Measurements from ENCODE around the gene KCND2.

DNA sequence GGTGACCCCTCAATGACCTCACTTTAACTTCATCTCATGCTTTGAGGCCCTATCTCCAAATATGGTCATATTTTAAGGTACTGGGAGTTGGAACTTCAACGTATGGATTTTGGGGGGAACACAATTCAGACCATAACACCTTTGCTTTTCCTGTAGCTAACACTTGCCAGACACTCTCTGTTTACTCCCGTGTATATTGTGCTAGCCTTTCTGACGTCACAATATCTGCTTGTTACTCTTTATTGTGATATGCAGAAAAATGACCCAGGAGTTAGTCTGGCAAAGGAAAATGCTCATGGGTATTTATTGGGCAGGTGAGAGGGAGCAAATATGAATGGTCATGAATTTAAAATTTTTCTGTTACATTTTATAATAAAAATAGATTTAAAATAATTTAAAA lies 45.7 kb upstream of the KCND2 start:
- TF ChIP-seq POLR2A (IDR thresholded peaks at IDR 0.05) (no peak), CTCF (IDR thresholded peaks at IDR 0.05) (no peak)
